Measurements from ENCODE around the gene PTGER1. TPM values are rescaled to one million over a fixed set of nuclear protein-coding genes. Genes with fewer than 3 reads are reported as not detected.

PTGER1 gene
- total RNA-seq, 2 donors from 2014 or later, result 2.8 TPM; not detected in 1

- Histone ChIP-seq H3K27me3 (replicated peaks; ENCODE audit: insufficient read depth) (no peaks in the 10 kb centered on the region), H3K4me3 (no peak overlapping the region), H3K4me1 (ENCODE audit: control insufficient read depth in 1 of 2, low read depth in 2 of 2) (peaks cover 3 to 5% of the 10 kb centered on the region in 2 donors), H3K27ac (no peak overlapping the region), H3K36me3 (peaks cover 56% of the 10 kb centered on the region), H3K9me3 (no peaks in the 10 kb centered on the region)
- ATAC-seq (ENCODE audit: insufficient number of reproducible peaks, low FRiP score, low read depth) (no peak), DNase-seq (ENCODE audit: low spot score) (no peak)
- TF ChIP-seq CTCF (IDR thresholded peaks at IDR 0.05), result no peak
Observed at GRCh38 chr19:14442891-14443631, 32.1 kb downstream of the PTGER1 start.

- no peak overlapping the region for H3K4me3 ChIP-seq
- no peak for DNase-seq (ENCODE audit: low spot score)
- H3K9me3 ChIP-seq, result no peaks in the 10 kb centered on the region
- no peak for TF ChIP-seq CTCF (IDR thresholded peaks at IDR 0.05)
- peaks cover 3 to 5% of the 10 kb centered on the region in 2 donors for H3K4me1 ChIP-seq (ENCODE audit: control insufficient read depth in 1 of 2, low read depth in 2 of 2)
- H3K36me3 ChIP-seq, result peaks cover 46% of the 10 kb centered on the region
- H3K27me3 ChIP-seq (replicated peaks; ENCODE audit: insufficient read depth), result no peaks in the 10 kb centered on the region
- no peak for ATAC-seq (ENCODE audit: insufficient number of reproducible peaks, low FRiP score, low read depth)
- no peak overlapping the region for H3K27ac ChIP-seq
Observed at GRCh38 chr19:14441041-14441938, 33.9 kb downstream of the PTGER1 start.

- Histone ChIP-seq H3K27me3 (replicated peaks; ENCODE audit: insufficient read depth) (no peaks in the 10 kb centered on the region), H3K36me3 (peaks cover 35% of the 10 kb centered on the region), H3K27ac (no peak overlapping the region), H3K4me3 (peak overlapping the region; percentile 57), H3K9me3 (no peaks in the 10 kb centered on the region), H3K4me1 (ENCODE audit: control insufficient read depth in 1 of 2, low read depth in 2 of 2) (peaks cover 5 to 10% of the 10 kb centered on the region in 2 donors)
- TF ChIP-seq CTCF (IDR thresholded peaks at IDR 0.05), result no peak
- DNase-seq (ENCODE audit: low spot score) (no peak), ATAC-seq (ENCODE audit: insufficient number of reproducible peaks, low FRiP score, low read depth) (no peak)
Observed at GRCh38 chr19:14440049-14440448, 35.1 kb downstream of the PTGER1 start.

- TF ChIP-seq CTCF (IDR thresholded peaks at IDR 0.05), result no peak
- DNase-seq (ENCODE audit: low spot score) (no peak), ATAC-seq (ENCODE audit: insufficient number of reproducible peaks, low FRiP score, low read depth) (no peak)
- Histone ChIP-seq H3K36me3 (peaks cover 25% of the 10 kb centered on the region), H3K9me3 (no peaks in the 10 kb centered on the region), H3K4me3 (no peak overlapping the region), H3K27me3 (replicated peaks; ENCODE audit: insufficient read depth) (no peaks in the 10 kb centered on the region), H3K4me1 (ENCODE audit: control insufficient read depth in 1 of 2, low read depth in 2 of 2) (peaks cover 15 to 20% of the 10 kb centered on the region in 2 donors), H3K27ac (no peak overlapping the region)
Observed at GRCh38 chr19:14439014-14439413, 36.1 kb downstream of the PTGER1 start.

- no peak overlapping the region for H3K27ac ChIP-seq
- peaks cover 13% of the 10 kb centered on the region for H3K36me3 ChIP-seq
- no peak for DNase-seq (ENCODE audit: low spot score)
- H3K27me3 ChIP-seq (replicated peaks; ENCODE audit: insufficient read depth), result no peaks in the 10 kb centered on the region
- H3K4me3 ChIP-seq, result no peak overlapping the region
- peaks cover 18 to 24% of the 10 kb centered on the region in 2 donors for H3K4me1 ChIP-seq (ENCODE audit: control insufficient read depth in 1 of 2, low read depth in 2 of 2)
- TF ChIP-seq CTCF (IDR thresholded peaks at IDR 0.05), result no peak
- no peaks in the 10 kb centered on the region for H3K9me3 ChIP-seq
- ATAC-seq (ENCODE audit: insufficient number of reproducible peaks, low FRiP score, low read depth), result no peak
Observed at GRCh38 chr19:14437578-14438140, 37.5 kb downstream of the PTGER1 start.
